Measurements from ENCODE around the gene TAF13.
"Not testable (repeated sequence)": the region's sequence is repeated elsewhere in the genome, so short reads cannot be mapped to it uniquely, and the experiment has no call there.

Gene TAF13

DNA sequence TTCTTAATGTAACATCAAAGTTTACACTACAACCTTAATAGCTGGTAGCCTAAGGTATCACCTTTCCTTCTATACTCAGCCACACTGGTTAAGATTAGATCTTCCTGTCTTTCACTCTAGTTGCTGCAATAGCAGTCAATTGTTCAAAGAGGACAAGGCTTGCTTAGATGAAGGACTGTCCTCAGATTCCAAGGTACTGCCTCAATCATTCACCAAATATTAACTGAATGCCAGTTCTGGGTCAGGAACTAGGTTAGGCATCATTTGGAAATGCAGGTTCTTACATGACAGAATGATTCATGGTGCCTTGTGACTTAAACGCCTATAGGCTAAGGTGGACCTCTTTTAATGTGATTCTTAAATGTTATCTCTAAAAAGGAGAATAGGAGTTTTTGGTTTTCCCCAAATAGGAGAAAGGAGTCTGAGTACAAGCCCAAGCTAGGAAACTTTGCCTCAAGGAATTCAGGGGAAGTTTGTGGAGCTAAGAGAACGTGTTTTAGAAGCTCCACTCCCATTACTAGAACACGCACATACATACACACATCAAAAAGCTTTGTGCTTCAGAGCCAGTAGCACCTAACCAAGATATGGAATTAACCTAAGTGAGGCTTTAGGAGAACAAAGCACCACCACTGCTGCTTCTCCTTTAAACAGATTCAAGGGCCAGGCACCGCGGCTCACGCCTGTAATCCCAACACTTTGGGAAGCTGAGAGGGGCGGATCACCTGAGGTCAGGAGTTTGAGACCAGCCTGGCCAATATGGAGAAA, 25.4 kb downstream of the TAF13 start:
- DNase-seq, result no peak

DNA sequence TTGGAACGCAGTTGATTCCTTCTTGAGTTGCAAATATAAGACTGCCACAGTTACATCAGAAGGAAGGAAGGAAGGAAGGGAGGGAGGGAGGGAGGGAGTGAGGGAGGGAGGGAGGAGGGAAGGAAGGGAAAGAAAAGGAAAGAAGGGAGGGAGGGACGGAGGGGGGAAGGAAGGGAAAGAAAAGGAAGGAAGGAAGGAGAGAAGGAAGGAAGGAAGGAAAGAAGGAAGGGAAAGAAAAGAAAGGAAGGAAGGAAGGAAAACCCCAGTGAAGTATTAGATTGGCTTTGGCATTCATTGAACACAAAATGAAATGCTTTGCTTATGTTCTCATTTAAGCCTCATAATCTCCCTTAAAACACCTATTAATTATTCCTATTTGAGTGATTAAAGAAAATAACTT, 27.5 kb downstream of the TAF13 start:
- DNase-seq, result no peak

GRCh38 chr1:109047339-109047738, 28.5 kb downstream of the TAF13 start:
- no peak for DNase-seq

- DNase-seq, result no peak
Observed at GRCh38 chr1:109046671-109047070, 29.1 kb downstream of the TAF13 start.

DNA sequence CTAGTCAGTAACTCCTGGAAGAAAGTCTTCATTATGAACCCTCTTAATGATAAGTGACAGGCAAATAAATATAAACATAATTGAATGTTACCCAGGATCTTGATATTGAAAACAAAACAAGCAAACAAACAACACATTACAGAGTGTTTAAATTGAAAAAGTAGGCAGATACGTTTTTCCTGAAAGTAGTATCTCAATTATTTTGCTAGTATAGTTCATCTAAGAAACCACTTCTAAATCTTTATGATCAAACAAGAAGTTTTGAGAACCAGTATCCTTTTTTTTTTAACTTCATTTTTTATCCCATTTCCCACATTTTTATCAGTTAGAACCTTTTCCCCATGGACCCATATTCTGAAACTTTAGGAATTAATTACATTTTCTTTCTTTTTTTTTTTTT, 30.2 kb downstream of the TAF13 start:
- no peak for DNase-seq

- DNase-seq, result peak; percentile 42 to 97 (median 91)
Observed at GRCh38 chr1:109041621-109042468, 34.0 kb downstream of the TAF13 start, which contains the start of gene WDR47. TSS of gene WDR47 (minus strand) at chr1:109042102. CDS start at chr1:109023512, 18,590 bp downstream.

- peak in 43 of 58 donors; percentile 5 to 67 (median 33) for DNase-seq
Observed at GRCh38 chr1:109040989-109041620, 34.7 kb downstream of the TAF13 start.

DNA sequence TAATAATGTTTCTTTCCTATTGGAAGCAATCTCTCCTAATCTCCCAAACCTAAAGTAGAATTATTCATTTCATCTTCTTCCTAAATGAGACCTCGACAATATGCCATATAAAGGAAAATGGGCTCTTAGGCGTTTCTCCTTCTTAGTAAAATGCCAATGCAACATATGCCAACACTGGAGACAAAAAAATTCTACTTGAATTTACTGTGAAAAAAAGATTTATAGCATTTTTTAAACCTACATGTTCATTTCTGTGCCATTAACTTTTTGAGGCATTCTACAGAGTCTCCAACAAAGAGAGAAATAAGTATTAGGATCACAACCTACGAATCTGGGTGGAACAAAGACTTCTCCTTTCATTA, 35.2 kb downstream of the TAF13 start:
- DNase-seq, result no peak

GRCh38 chr1:109034382-109034781, 41.4 kb downstream of the TAF13 start:
- no peak for DNase-seq

DNA sequence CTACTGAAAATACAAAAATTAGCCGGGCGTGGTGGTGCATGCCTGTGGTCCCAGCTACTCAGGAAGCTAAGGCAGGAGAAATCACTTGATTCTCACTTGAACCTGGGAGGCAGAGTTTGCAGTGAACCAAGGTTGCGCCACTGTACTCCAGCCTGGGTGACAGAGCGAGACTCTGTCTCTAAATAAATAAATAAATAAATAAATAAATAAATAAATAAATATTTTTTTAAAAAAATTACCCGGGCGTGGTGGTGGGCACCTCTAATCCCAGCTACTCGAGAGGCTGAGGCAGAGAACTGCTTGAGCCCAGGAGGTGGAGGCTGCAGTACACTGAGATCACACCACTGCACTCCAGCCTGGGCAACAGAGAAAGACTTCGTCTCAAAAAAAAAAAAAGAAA, 46.3 kb downstream of the TAF13 start:
- DNase-seq, result not testable (repeated sequence)

- DNase-seq, result no peak
Observed at GRCh38 chr1:109027841-109028240, 48.0 kb downstream of the TAF13 start.

DNA sequence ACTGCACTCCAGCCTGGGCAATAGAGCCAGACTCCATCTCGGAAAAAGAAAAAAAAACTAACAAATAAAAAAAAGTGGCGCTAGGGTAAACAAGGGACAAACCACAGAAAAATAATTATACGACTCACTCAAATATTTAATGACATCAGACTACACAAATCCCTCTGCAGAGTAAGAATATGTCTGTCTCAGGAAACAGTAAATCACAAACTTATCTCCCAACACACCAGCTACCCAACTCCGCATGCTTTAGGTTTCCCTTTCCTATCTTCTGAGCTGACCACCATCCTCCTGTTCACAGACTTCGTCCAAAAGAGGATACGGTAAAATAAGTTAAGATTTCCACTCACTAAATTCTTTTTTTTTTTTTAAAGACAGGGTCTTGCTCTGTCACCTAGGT, 50.1 kb downstream of the TAF13 start:
- no peak for DNase-seq

GRCh38 chr1:109024646-109025045, 51.2 kb downstream of the TAF13 start:
- no peak for DNase-seq

DNA sequence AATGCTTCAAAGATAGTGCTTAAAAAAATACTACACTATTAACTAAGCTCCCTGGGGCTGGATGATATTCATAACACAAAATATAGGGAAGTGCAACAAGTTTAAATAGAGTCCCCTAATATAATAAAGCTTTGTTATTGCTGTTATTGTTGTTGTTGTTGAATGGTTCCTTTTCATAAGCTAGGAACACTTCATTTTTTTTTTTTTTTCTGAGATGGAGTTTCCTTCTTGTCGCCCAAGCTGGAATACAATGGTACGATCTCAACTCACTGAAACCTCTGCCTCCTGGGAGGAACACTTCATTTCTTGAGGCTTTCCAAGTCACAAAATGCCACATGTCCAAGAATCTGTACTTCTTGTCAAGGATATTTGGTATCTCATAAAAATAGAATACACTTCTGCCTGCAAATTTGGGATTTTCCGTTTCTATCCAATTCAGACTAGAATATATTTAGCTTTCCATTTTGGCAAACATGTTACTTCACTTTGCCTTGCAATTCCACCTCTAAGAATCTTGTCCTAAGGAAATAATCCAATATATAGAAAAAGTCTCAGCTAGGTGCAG, 55.0 kb downstream of the TAF13 start:
- DNase-seq, result peak in 1 of 58 donors; percentile 38

DNA sequence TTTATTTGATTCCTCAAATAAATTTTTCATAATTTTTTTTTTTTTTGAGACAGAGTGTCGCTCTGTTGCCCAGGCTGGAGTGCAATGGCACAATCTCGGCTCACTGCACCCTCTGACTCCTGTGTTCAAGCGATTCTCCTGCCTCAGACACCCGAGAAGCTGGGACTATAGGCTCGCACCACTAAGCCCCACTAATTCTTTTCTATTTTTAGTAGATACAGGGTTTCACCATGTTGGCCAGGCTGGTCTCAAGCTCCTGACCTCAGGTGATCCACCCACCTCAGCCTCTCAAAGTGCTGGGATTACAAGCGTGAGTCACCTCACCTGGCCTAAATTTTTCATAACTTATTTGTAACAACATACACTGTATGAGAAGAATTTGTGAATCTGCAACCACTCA, 58.1 kb downstream of the TAF13 start:
- not testable (repeated sequence) for DNase-seq

- no peak for DNase-seq
Observed at GRCh38 chr1:109017134-109017533, 58.7 kb downstream of the TAF13 start.
